Left lung (tissue), 10 donors: Measurements from ENCODE around the gene ZNF790. TPM values are rescaled to one million over a fixed set of nuclear protein-coding genes. Genes with fewer than 3 reads are reported as not detected.

Experiments used
- ATAC-seq: fragments of 200-7000 bp; cut with Tn5 transposase; one replicate; pipeline ENCODE4 v1.9.1; 2020; ENCODE audit warnings: moderate library complexity
- DNase-seq, 4 donors: peaks; one replicate each; pipeline ENCODE4 v3.0.0-alpha.2; 2013 to 2020
- H3K27ac ChIP-seq, 2 donors: fragments of 200-600 bp; sonication (generic) in 1 of 2; one replicate each; pipeline versions ENCODE4 v1.5.0 to v1.8.0; 2020 to 2021
- H3K27me3 ChIP-seq, 2 donors: fragments of 200-600 bp; sonication (generic) in 1 of 2; one replicate each; pipeline versions ENCODE4 v1.5.0 to v1.8.0; 2020 to 2021
- H3K36me3 ChIP-seq, 2 donors: fragments of 200-600 bp; sonication (generic) in 1 of 2; one replicate each; pipeline versions ENCODE4 v1.5.0 to v1.8.0; 2020 to 2021
- H3K4me1 ChIP-seq, 2 donors: fragments of 200-600 bp; one replicate each; pipeline ENCODE4 v1.8.0; 2021
- H3K4me3 ChIP-seq, 2 donors: fragments of 200-600 bp; sonication (generic) in 1 of 2; one replicate each; pipeline versions ENCODE4 v1.5.0 to v1.8.0; 2020 to 2021; ENCODE audit warnings: mild to moderate bottlenecking in 1 of 2
- H3K9me3 ChIP-seq, 2 donors: fragments of 200-600 bp; sonication (generic) in 1 of 2; one replicate each; pipeline versions ENCODE4 v1.5.0 to v1.8.0; 2020 to 2021
- intact Hi-C, 2 donors: fragments of 100-400 bp; cut with DNase I; formaldehyde crosslinking; loops; one replicate each; pipeline versions ENCODE4 v1.11.2 to v1.14.2; 2022
- polyA plus RNA-seq, 6 donors: library from polyadenylated mRNA; unstranded; fragments of 120-200 nt; gene quantifications; one replicate each; pipeline ENCODE4 v1.2.1, GENCODE V29; 2013; ENCODE audit not compliant: insufficient read length in 6 of 6
- total RNA-seq, 2 donors: library from RNA; stranded (reverse); fragmentation: NEBNext Ultra II Directional; extraction: Animal tissue kit (Norgen Biotek cat#: 25700); gene quantifications; one replicate each; pipeline ENCODE4 v1.2.1, GENCODE V29; 2021
- TF ChIP-seq, protein P1 (sequence below), 2 donors: fragments of 200-600 bp; sonication (generic) in 1 of 2; IDR thresholded peaks; one replicate each; pipeline versions ENCODE4 v1.5.0 to v1.8.0; 2021; ENCODE audit warnings: antibody characterized with exemption in 2 of 2
- donor health status: DM: no; HTN: yes; CAD: no.
- donor health status: DM: no; HTN: no; CAD: no.

The ZNF790 gene
- total and polyA plus RNA-seq, 8 donors = 6.8 to 15.1 (median 12.4) TPM

DNA sequence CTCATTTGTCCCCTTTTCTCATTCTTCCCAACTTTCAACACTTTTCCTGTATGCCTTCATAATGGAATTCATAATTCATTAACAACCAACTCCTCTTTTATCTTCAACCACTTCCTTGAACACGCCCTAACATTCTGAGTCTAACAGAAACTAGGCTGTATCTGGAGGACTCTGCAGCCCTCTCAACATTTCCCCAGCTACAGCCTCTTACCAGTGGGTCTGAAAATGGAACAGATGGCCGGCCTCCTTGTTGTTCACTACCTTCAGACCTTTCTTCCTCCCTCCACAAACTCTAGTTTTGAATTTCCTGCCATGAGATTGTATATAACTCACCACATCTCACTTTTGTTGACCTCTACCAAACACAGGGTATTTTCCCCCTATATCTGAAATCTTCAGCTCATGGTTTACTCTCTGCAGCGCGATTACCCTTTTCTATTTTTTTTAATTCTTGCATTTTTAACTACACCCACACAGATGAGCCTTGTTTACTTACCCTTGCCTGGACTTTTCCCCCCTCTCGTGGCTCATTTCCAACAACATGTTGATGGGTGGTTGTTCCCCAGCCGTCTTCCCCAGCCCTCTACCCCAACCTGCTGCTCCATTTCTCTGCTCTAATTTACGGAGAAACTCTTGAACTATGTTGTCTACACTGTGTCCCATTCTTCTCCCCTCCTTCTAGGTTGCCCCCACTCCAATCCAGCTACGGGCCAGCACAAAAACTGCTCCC lies 846 bp downstream of the ZNF790 start:
- Histone ChIP-seq H3K9me3 (peaks cover 0 to 66% of the 10 kb centered on the region in 2 donors), H3K27me3 (no peaks in the 10 kb centered on the region), H3K4me3 (peak overlapping the region; percentile 63 to 64), H3K4me1 (peaks cover 0 to 13% of the 10 kb centered on the region in 2 donors), H3K27ac (peak overlapping the region; percentile 89 to 90), H3K36me3 (peaks cover 0 to 30% of the 10 kb centered on the region in 2 donors)
- intact Hi-C loops = no loop called here
- peak in 2 of 4 donors; percentile 10 to 41 for DNase-seq
- TF ChIP-seq, protein P1, sequence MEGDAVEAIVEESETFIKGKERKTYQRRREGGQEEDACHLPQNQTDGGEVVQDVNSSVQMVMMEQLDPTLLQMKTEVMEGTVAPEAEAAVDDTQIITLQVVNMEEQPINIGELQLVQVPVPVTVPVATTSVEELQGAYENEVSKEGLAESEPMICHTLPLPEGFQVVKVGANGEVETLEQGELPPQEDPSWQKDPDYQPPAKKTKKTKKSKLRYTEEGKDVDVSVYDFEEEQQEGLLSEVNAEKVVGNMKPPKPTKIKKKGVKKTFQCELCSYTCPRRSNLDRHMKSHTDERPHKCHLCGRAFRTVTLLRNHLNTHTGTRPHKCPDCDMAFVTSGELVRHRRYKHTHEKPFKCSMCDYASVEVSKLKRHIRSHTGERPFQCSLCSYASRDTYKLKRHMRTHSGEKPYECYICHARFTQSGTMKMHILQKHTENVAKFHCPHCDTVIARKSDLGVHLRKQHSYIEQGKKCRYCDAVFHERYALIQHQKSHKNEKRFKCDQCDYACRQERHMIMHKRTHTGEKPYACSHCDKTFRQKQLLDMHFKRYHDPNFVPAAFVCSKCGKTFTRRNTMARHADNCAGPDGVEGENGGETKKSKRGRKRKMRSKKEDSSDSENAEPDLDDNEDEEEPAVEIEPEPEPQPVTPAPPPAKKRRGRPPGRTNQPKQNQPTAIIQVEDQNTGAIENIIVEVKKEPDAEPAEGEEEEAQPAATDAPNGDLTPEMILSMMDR (IDR thresholded peaks at IDR 0.05) = no peak
- no peak for ATAC-seq

DNA sequence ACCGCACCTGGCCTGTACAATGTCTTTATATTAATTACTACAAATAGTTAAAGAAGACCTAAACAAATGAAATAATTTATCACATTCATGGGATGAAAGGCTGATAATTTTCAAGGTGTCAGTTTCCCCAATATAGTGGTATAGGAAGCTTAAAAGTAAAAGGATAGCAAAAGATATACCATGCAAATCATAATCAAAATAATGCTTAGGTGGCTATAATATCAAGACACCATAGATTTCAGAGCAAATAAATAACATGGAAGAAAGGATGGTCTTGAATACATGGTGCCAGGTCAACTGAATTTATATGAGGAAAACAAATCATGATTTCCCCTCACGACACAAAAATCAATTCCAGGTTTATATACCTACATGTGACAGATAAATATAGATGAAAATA lies 4.8 kb downstream of the ZNF790 start:
- peaks cover 0 to 8% of the 10 kb centered on the region in 2 donors for H3K4me1 ChIP-seq
- TF ChIP-seq, protein P1 (IDR thresholded peaks at IDR 0.05) = no peak
- H3K36me3 ChIP-seq = peaks cover 0 to 65% of the 10 kb centered on the region in 2 donors
- no peak overlapping the region for H3K4me3 ChIP-seq
- peaks cover 9 to 87% of the 10 kb centered on the region in 2 donors for H3K9me3 ChIP-seq
- no peaks in the 10 kb centered on the region for H3K27me3 ChIP-seq
- no peak overlapping the region for H3K27ac ChIP-seq
- no peak for DNase-seq
- intact Hi-C loops = no loop called here
- no peak for ATAC-seq

DNA sequence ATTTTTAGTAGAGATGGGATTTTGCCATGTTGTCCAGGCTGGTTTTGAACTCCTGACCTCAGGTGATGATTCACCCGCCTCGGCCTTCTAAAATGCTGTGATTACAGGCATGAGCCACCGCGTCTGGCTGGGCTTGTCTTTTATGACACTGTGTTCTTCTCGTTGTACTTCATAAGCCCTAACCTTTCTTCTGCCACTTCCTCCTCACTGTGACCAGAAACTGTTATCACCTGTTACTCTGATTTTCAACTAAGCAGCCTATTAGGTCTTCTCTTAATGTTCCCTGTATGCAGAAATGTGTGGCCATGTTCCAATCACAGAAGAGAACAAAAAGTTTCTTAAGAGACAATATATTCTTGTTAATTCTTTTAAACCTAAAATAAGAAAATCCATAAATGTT lies 16.4 kb downstream of the ZNF790 start:
- H3K36me3 ChIP-seq = peaks cover 0 to 99% of the 10 kb centered on the region in 2 donors
- H3K4me1 ChIP-seq = no peaks in the 10 kb centered on the region
- no peak overlapping the region for H3K4me3 ChIP-seq
- intact Hi-C loops = no loop called here
- TF ChIP-seq, protein P1 (IDR thresholded peaks at IDR 0.05) = no peak
- H3K9me3 ChIP-seq = peaks cover 3 to 100% of the 10 kb centered on the region in 2 donors
- DNase-seq (no peak), ATAC-seq (no peak)
- no peak overlapping the region for H3K27ac ChIP-seq
- H3K27me3 ChIP-seq = no peaks in the 10 kb centered on the region

DNA sequence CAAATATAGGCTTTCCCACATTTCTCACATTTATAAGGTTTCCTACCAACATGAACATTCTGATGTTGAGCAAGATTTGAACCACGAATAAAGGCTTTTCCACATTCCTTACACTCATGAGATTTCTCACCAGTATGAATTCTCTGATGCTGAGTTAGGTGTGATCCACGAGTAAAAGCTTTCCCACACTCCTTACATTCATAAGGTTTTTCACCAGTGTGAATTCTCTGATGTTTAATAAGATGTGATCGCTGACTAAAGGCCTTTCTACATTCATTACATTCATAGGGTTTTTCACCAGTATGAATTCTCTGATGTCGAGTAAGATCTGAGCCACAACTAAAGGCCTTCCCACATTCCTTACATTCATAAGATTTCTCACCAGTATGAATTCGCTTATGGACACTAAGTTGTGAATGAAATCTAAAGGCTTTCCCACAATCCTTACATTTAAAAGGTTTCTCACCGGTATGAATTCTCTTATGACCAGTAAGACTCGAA lies 19.0 kb downstream of the ZNF790 start:
- peaks cover 6 to 100% of the 10 kb centered on the region in 2 donors for H3K9me3 ChIP-seq
- H3K36me3 ChIP-seq = peaks cover 0 to 99% of the 10 kb centered on the region in 2 donors
- TF ChIP-seq, protein P1 (IDR thresholded peaks at IDR 0.05) = no peak
- no peak overlapping the region for H3K4me3 ChIP-seq
- no peak for DNase-seq
- H3K4me1 ChIP-seq = no peaks in the 10 kb centered on the region
- intact Hi-C loops = no loop called here
- H3K27me3 ChIP-seq = no peaks in the 10 kb centered on the region
- no peak overlapping the region for H3K27ac ChIP-seq
- ATAC-seq = no peak

- Histone ChIP-seq H3K27me3 (no peaks in the 10 kb centered on the region), H3K4me3 (no peak overlapping the region), H3K4me1 (no peaks in the 10 kb centered on the region), H3K9me3 (peaks cover 9 to 100% of the 10 kb centered on the region in 2 donors), H3K36me3 (peaks cover 0 to 74% of the 10 kb centered on the region in 2 donors), H3K27ac (no peak overlapping the region)
- intact Hi-C loops = no loop called here
- DNase-seq (no peak), ATAC-seq (no peak)
- TF ChIP-seq, protein P1 (IDR thresholded peaks at IDR 0.05) = no peak
These were observed 31.2 kb downstream of the ZNF790 start for GRCh38 chr19:36807029-36807428.
